Activated CD8-positive, alpha-beta memory T cell treated with anti-CD3 and anti-CD28 coated beads for 24 hours (primary cell): ENCODE measurements around the gene SEMA4F.

ENCODE experiments used
- DNase-seq: peaks from one replicate; pipeline ENCODE4 v3.0.0-alpha.2; 2020

The SEMA4F gene

GRCh38 chr2:74670263-74670662 lies 16.2 kb downstream of the SEMA4F start:
- no peak for DNase-seq

- DNase-seq = no peak
Observed at GRCh38 chr2:74671479-74671878, 17.4 kb downstream of the SEMA4F start.

GRCh38 chr2:74673826-74674528 lies 19.9 kb downstream of the SEMA4F start:
- DNase-seq = no peak

- DNase-seq = no peak
Observed at GRCh38 chr2:74675090-74675489, 21.0 kb downstream of the SEMA4F start.

GRCh38 chr2:74676331-74676730 lies 22.3 kb downstream of the SEMA4F start:
- no peak for DNase-seq

- DNase-seq = no peak
Observed at GRCh38 chr2:74679615-74680014, 25.6 kb downstream of the SEMA4F start.

- no peak for DNase-seq
Observed at GRCh38 chr2:74682501-74682900, 28.5 kb downstream of the SEMA4F start.

GRCh38 chr2:74685408-74685807 lies 31.4 kb downstream of the SEMA4F start:
- DNase-seq = no peak

- DNase-seq = no peak
Observed at GRCh38 chr2:74688881-74689280, 34.8 kb downstream of the SEMA4F start.

GRCh38 chr2:74689671-74690070 lies 35.6 kb downstream of the SEMA4F start:
- no peak for DNase-seq

- DNase-seq = no peak
Observed at GRCh38 chr2:74690571-74690970, 36.5 kb downstream of the SEMA4F start.

- no peak for DNase-seq
Observed at GRCh38 chr2:74691929-74692328, 37.9 kb downstream of the SEMA4F start.

- no peak for DNase-seq
Observed at GRCh38 chr2:74693213-74693612, 39.2 kb downstream of the SEMA4F start.

- no peak for DNase-seq
Observed at GRCh38 chr2:74693668-74694067, 39.6 kb downstream of the SEMA4F start.

GRCh38 chr2:74694281-74694680 lies 40.2 kb downstream of the SEMA4F start:
- DNase-seq = no peak

GRCh38 chr2:74695663-74696062 lies 41.6 kb downstream of the SEMA4F start:
- DNase-seq = no peak

GRCh38 chr2:74696829-74697228 lies 42.8 kb downstream of the SEMA4F start:
- no peak for DNase-seq

- no peak for DNase-seq
Observed at GRCh38 chr2:74700643-74701372, 46.8 kb downstream of the SEMA4F start.

GRCh38 chr2:74702001-74702715 lies 48.1 kb downstream of the SEMA4F start:
- DNase-seq = no peak

GRCh38 chr2:74703373-74703772 lies 49.3 kb downstream of the SEMA4F start:
- DNase-seq = no peak

GRCh38 chr2:74704216-74704615 lies 50.2 kb downstream of the SEMA4F start:
- DNase-seq = no peak

GRCh38 chr2:74706741-74707140 lies 52.7 kb downstream of the SEMA4F start:
- no peak for DNase-seq

- no peak for DNase-seq
Observed at GRCh38 chr2:74707837-74708236, 53.8 kb downstream of the SEMA4F start.

GRCh38 chr2:74708296-74708695 lies 54.2 kb downstream of the SEMA4F start:
- no peak for DNase-seq
